D721Med (cell line): ENCODE data around the gene PDE6A.

Source experiments
- DNase-seq: peaks from one replicate; pipeline ENCODE4 v3.0.0; 2011; ENCODE audit warnings: low spot score; ENCODE audit not compliant: insufficient read length
- FAIRE-seq: peaks from 2 replicates; lab custom pipeline; 2011; peaks lifted over from hg19 to GRCh38; lab: Jason Lieb, UNC
- TF ChIP-seq, protein P1 (sequence below): IDR thresholded peaks from 2 replicates; pipeline ENCODE4 v1.5.1; 2012; ENCODE audit warnings: mild to moderate bottlenecking, control low read depth; ENCODE audit not compliant: insufficient read depth; ENCODE audit errors: missing control alignments

PDE6A gene

DNA sequence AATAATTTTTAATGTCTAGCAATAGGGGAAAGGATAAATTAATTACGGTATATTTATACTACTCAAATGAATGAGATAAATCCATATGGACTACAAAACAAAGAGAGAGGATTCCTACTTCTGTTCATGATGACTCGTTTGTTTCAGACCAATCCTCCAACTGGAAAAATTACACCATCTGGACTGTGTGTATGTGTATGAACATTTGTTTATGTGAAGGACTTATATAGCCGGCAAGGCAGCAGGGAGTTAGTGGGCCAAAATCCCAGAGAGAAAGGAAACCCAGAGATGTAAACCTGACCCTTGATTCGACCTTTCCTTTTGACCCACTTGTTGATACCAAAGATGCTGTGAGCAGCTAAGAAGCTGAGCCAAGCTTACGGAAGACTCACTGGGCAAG, 20.1 kb downstream of the PDE6A start:
- TF ChIP-seq, protein P1, sequence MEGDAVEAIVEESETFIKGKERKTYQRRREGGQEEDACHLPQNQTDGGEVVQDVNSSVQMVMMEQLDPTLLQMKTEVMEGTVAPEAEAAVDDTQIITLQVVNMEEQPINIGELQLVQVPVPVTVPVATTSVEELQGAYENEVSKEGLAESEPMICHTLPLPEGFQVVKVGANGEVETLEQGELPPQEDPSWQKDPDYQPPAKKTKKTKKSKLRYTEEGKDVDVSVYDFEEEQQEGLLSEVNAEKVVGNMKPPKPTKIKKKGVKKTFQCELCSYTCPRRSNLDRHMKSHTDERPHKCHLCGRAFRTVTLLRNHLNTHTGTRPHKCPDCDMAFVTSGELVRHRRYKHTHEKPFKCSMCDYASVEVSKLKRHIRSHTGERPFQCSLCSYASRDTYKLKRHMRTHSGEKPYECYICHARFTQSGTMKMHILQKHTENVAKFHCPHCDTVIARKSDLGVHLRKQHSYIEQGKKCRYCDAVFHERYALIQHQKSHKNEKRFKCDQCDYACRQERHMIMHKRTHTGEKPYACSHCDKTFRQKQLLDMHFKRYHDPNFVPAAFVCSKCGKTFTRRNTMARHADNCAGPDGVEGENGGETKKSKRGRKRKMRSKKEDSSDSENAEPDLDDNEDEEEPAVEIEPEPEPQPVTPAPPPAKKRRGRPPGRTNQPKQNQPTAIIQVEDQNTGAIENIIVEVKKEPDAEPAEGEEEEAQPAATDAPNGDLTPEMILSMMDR = no peak
- DNase-seq (no peak), FAIRE-seq (no peak)

- FAIRE-seq (no peak), DNase-seq (no peak)
- TF ChIP-seq, protein P1 = no peak
These were observed 21.6 kb downstream of the PDE6A start for GRCh38 chr5:149922950-149923349.

GRCh38 chr5:149921597-149921996, 23.0 kb downstream of the PDE6A start:
- DNase-seq = no peak

GRCh38 chr5:149917073-149917676, 27.4 kb downstream of the PDE6A start:
- DNase-seq (no peak), FAIRE-seq (no peak)
- TF ChIP-seq, protein P1 = no peak

More at GRCh38 chr5:149921597-149921996, 23.0 kb downstream of the PDE6A start:
- FAIRE-seq = no peak
- TF ChIP-seq, protein P1 = no peak

DNA sequence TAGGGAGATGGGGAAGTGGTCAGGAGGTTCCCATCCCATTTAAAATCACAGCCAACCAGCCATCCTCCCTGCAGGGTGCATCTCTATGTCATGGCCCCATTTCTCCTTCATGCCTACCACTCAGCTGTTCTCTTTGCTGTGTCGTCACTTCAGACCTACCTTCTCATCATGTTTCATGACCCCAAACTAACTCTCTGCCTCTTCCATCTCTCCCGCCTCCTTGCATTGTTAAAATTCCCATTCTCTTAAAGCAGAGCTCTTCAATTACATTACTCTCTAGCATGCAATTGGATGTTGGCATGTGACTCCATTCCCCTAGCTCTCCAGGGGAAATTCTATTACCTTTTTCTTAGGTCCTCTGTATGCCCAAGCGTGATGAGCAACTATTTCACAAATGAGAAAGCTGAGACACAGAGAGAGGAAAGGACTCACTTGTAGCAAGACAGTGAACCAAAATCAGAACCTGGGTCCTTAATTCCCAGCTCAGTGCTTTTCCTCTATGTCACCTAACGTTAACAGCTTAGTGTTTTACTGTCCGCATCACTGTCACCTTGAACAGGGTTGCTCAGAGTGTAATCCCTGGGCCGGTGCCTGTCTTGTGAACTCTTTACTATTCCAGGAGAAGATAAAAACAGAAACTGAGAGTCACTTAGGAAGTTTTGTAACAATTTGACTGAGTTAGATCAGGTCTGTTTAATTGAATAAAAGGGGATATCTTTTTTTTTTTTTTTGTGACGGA, 28.1 kb downstream of the PDE6A start:
- no peak for DNase-seq
- TF ChIP-seq, protein P1 = no peak
- no peak for FAIRE-seq

GRCh38 chr5:149915392-149916260, 29.0 kb downstream of the PDE6A start:
- no peak for FAIRE-seq
- DNase-seq = no peak
- TF ChIP-seq, protein P1 = no peak
